ENCODE results near the gene CREM.
A peak's percentile ranks its signal among the peaks of the same experiment; 100 is the strongest.

CREM gene

DNA sequence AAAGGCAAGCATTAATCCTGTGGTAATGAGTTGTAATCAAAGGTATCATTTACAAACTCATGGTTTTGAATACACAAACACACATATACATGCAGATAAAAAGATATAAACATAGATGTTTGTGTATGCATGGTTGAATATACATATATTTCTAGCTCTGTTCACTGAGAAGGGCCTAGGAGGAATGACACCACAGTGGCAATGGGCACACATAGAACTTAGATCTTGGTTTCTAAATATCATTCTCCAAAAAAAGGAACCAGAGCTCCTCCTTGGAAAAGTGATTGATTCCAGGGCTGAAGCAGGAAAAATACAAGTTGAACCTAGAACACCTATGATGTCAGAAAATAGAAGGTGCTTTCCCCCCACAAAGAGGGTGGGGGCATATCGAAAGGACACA is 43.4 kb upstream of the CREM start:
- no peaks in the 10 kb centered on the region for H3K9me2 ChIP-seq (replicated peaks; ENCODE audit: insufficient read depth, low read length)
- TF ChIP-seq, protein P1, sequence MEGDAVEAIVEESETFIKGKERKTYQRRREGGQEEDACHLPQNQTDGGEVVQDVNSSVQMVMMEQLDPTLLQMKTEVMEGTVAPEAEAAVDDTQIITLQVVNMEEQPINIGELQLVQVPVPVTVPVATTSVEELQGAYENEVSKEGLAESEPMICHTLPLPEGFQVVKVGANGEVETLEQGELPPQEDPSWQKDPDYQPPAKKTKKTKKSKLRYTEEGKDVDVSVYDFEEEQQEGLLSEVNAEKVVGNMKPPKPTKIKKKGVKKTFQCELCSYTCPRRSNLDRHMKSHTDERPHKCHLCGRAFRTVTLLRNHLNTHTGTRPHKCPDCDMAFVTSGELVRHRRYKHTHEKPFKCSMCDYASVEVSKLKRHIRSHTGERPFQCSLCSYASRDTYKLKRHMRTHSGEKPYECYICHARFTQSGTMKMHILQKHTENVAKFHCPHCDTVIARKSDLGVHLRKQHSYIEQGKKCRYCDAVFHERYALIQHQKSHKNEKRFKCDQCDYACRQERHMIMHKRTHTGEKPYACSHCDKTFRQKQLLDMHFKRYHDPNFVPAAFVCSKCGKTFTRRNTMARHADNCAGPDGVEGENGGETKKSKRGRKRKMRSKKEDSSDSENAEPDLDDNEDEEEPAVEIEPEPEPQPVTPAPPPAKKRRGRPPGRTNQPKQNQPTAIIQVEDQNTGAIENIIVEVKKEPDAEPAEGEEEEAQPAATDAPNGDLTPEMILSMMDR (IDR thresholded peaks at IDR 0.05; ENCODE audit: insufficient read depth, low read length, poor library complexity, severe bottlenecking): no peak
- no peak for TF ChIP-seq EZH2phosphoT487 (conservative IDR thresholded peaks at IDR 0.05; ENCODE audit: low read length)
- H2AFZ ChIP-seq (ENCODE audit: low read depth, low read length, severe bottlenecking): no peak overlapping the region
- no peaks in the 10 kb centered on the region for H3K9me3 ChIP-seq (ENCODE audit: insufficient read depth, low read length)
- H3K36me3 ChIP-seq (ENCODE audit: low read length): no peaks in the 10 kb centered on the region
- no peak overlapping the region for H3K9ac ChIP-seq (ENCODE audit: low read length)
- no peak overlapping the region for H3K4me2 ChIP-seq (ENCODE audit: low read depth, low read length, poor library complexity, severe bottlenecking)
- H4K20me1 ChIP-seq (ENCODE audit: low read depth, low read length): no peaks in the 10 kb centered on the region
- H3K27me3 ChIP-seq (ENCODE audit: low read length): no peaks in the 10 kb centered on the region
- no peak overlapping the region for H3K4me3 ChIP-seq (ENCODE audit: insufficient read depth, low read length, poor library complexity, severe bottlenecking)
- no peak overlapping the region for H3K27ac ChIP-seq (ENCODE audit: low read depth, low read length)
- H3F3A ChIP-seq (ENCODE audit: insufficient read depth): no peaks in the 10 kb centered on the region
- peaks cover 96% of the 10 kb centered on the region for H3K79me2 ChIP-seq (ENCODE audit: insufficient read depth, low read length)

DNA sequence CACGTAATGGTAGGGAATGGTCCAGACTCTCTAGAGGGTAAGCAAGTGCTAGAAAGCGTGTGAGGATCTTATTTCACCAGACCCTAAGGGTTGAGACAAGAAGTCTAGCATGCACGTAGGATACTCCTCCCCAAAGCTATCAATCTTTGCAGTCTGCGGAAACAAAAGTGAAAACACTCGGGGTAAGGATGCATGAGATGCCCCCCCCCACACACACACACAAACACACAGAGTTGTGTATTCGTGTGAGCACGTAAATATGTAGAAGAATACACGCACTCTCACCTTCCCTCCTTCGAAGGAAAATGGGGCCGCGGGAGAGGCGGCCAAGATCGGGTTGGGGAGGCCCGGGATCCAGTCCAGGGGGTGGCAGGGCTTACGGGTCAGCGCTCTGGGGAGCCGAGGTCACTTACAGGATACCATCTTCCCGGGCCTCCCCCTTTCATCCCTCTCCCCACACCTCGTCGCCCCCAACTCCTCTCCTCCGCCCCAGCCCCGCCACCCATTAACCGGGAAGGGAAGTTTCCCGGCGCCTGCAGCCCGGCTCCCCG is 37.0 kb upstream of the CREM start:
- Histone ChIP-seq H3F3A (ENCODE audit: insufficient read depth) (no peaks in the 10 kb centered on the region), H3K36me3 (ENCODE audit: low read length) (no peaks in the 10 kb centered on the region), H4K20me1 (ENCODE audit: low read depth, low read length) (no peaks in the 10 kb centered on the region), H3K9me3 (ENCODE audit: insufficient read depth, low read length) (peaks cover 6% of the 10 kb centered on the region; the same call in 1 of the 2 replicates), H3K79me2 (ENCODE audit: insufficient read depth, low read length) (peaks cover 55% of the 10 kb centered on the region), H3K4me2 (ENCODE audit: low read depth, low read length, poor library complexity, severe bottlenecking) (peak overlapping the region; percentile 77), H3K9me2 (replicated peaks; ENCODE audit: insufficient read depth, low read length) (no peaks in the 10 kb centered on the region), H2AFZ (ENCODE audit: low read depth, low read length, severe bottlenecking) (peak overlapping the region; percentile 76), H3K27ac (ENCODE audit: low read depth, low read length) (peak overlapping the region; percentile 76; the same call in 1 of the 2 replicates), H3K9ac (ENCODE audit: low read length) (peak overlapping the region; percentile 94), H3K4me3 (ENCODE audit: insufficient read depth, low read length, poor library complexity, severe bottlenecking) (peak overlapping the region; percentile 87), H3K27me3 (ENCODE audit: low read length) (no peaks in the 10 kb centered on the region)
- no peak for TF ChIP-seq EZH2phosphoT487 (conservative IDR thresholded peaks at IDR 0.05; ENCODE audit: low read length)
- TF ChIP-seq, protein P1 (IDR thresholded peaks at IDR 0.05; ENCODE audit: insufficient read depth, low read length, poor library complexity, severe bottlenecking): no peak

DNA sequence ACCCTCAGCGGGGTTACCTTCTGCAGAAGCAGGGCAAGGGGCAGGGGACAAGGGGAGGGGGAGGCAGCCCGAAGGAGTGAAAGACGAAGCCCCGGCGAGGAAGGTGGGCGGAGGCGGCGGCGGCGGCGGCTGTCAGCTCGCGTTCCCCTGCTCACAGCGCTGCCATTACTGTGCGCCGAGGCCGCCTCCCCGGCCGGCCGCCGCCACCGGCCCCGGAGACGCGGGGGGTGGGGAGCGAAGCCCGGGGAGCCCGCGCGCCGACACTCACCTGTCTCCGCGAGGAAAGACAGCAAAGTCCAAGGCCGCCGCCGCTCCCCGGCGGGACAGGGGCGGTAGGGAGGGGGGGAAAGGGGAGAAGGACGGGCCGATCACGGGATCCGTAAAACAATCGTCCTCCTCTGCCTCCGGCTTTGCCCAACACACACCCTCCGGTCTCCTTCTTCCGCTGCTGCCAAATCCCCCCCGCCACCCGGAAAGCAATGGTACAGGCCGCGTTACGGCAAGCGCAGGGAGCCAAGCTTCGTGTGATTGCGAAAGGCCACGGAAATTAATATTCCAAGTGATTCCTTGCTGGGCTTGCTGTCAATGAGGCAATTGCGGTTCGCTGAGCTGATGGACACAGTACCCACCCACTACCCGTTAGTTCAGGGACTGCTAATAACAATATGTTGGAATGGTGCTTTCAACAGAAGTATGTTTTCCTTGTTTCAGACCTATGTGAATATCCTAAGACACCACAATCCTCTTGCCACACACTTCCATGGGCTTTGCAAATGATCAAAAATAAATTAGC is 36.3 kb upstream of the CREM start, which contains the start of gene CUL2:
CUL2 (minus strand) TSS at position 180 of the 793 bp plus-strand sequence. CDS start 19,024 bp downstream, outside the sequence.
- Histone ChIP-seq H3K4me2 (ENCODE audit: low read depth, low read length, poor library complexity, severe bottlenecking) (peak within 1 kb of the TSS; percentile 77), H3K79me2 (ENCODE audit: insufficient read depth, low read length) (peaks cover 48% of the 10 kb centered on the region), H3K27ac (ENCODE audit: low read depth, low read length) (peak within 1 kb of the TSS; percentile 76), H3F3A (ENCODE audit: insufficient read depth) (no peaks in the 10 kb centered on the region), H3K9ac (ENCODE audit: low read length) (peak within 1 kb of the TSS; percentile 94), H2AFZ (ENCODE audit: low read depth, low read length, severe bottlenecking) (peak within 1 kb of the TSS; percentile 76), H4K20me1 (ENCODE audit: low read depth, low read length) (no peaks in the 10 kb centered on the region), H3K36me3 (ENCODE audit: low read length) (no peaks in the 10 kb centered on the region), H3K9me3 (ENCODE audit: insufficient read depth, low read length) (peaks cover 6% of the 10 kb centered on the region; the same call in 1 of the 2 replicates), H3K4me3 (ENCODE audit: insufficient read depth, low read length, poor library complexity, severe bottlenecking) (peak within 1 kb of the TSS; percentile 87), H3K9me2 (replicated peaks; ENCODE audit: insufficient read depth, low read length) (no peaks in the 10 kb centered on the region), H3K27me3 (ENCODE audit: low read length) (no peaks in the 10 kb centered on the region)
- TF ChIP-seq EZH2phosphoT487 (conservative IDR thresholded peaks at IDR 0.05; ENCODE audit: low read length): no peak
- TF ChIP-seq, protein P1 (IDR thresholded peaks at IDR 0.05; ENCODE audit: insufficient read depth, low read length, poor library complexity, severe bottlenecking): no peak
